ENCODE results near the gene ST6GALNAC4. TPM values are rescaled to one million over a fixed set of nuclear protein-coding genes. Genes with fewer than 3 reads are reported as not detected.

ST6GALNAC4 gene
- total and polyA plus RNA-seq, 9 of the 15 experiments (the other 6 are each of a cell fraction or from before 2014, with no cell fraction given), result 2.6 to 43.1 (median 15.4) TPM

DNA sequence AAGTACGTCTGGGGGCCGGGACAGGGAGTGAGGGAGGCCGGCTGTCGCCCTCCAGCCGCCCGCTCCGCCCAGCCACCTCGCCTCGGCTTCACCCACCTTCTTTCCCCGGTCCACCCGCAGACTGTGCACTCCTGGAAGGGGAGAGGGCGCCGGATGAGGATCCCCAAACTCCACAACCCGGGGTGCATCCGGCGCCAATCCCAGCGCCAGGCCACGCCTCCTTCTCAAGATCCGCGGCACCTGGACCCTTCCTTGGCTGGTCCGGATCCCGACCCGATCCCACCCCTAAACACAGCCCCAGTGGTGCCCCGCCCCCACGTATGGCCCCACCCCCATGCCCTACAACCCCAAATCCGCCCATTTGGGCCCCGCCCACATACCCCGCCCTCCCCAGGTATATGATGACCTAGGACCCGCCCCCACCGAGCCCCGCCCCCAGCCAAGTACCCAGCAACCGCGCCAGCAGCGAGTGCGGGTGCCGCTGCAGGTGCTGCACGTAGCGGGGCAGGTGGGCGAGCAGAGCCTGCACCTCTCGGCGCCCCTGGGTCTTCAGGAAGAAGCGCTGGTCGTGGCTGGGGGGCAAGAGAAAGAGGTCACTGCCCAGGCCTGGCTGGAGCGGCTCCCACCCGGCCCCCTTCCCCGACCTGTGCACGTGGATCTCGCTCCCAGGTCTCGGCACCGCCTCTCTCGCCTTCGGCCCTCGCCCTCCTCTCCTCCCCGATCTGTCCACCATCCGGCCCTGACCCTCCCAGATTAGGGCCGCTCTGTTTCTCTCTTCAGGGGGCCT, 10.6 kb upstream of the ST6GALNAC4 start (continued):
- TF ChIP-seq ATF7 (IDR thresholded peaks at IDR 0.05) (no peak), ETV1 (tag; conservative IDR thresholded peaks at IDR 0.05; ENCODE audit: low read depth) (no peak), ELF2 (CRISPR knock-in tag; IDR thresholded peaks at IDR 0.05) (no peak), CSDE1 (IDR thresholded peaks at IDR 0.05) (no peak), RBBP5 (IDR thresholded peaks at IDR 0.05; ENCODE audit: borderline replicate concordance, insufficient read depth, low read length, poor library complexity, severe bottlenecking) (no peak), KLF6 (CRISPR knock-in tag; IDR thresholded peaks at IDR 0.05; ENCODE audit: borderline replicate concordance) (no peak), NELFE (IDR thresholded peaks at IDR 0.05; ENCODE audit: insufficient read depth, insufficient read length) (no peak), ZNF134 (CRISPR knock-in tag; conservative IDR thresholded peaks at IDR 0.05) (no peak), CBX2 (IDR thresholded peaks at IDR 0.05; ENCODE audit: insufficient read depth, low read length, poor library complexity, severe bottlenecking) (no peak), TFAP4 (CRISPR knock-in tag; IDR thresholded peaks at IDR 0.05; ENCODE audit: borderline replicate concordance) (no peak; the same call in 1 of the 2 replicates), NRF1 (conservative IDR thresholded peaks at IDR 0.05 in 1 of 2, IDR thresholded peaks at IDR 0.05 in 1 of 2) (no peak), PRPF4 (IDR thresholded peaks at IDR 0.05; ENCODE audit: insufficient read depth, low read depth, low read length, poor library complexity, severe bottlenecking) (no peak), MTA2 (IDR thresholded peaks at IDR 0.05; ENCODE audit: low read depth) (no peak), L3MBTL2 (IDR thresholded peaks at IDR 0.05) (peak; percentile 54), CREM (IDR thresholded peaks at IDR 0.05; ENCODE audit: low read depth) (0 out of 2 replicates have a peak, but pooled peaks have one; percentile 13), MAFF (IDR thresholded peaks at IDR 0.05; ENCODE audit: low read length) (no peak), ZBTB11 (CRISPR knock-in tag; IDR thresholded peaks at IDR 0.05) (no peak), NFE2L1 (tag; IDR thresholded peaks at IDR 0.05; ENCODE audit: borderline replicate concordance, low read depth) (no peak), MAFK (IDR thresholded peaks at IDR 0.05; ENCODE audit: low read length) (no peak)
- TF ChIP-seq, protein P1, sequence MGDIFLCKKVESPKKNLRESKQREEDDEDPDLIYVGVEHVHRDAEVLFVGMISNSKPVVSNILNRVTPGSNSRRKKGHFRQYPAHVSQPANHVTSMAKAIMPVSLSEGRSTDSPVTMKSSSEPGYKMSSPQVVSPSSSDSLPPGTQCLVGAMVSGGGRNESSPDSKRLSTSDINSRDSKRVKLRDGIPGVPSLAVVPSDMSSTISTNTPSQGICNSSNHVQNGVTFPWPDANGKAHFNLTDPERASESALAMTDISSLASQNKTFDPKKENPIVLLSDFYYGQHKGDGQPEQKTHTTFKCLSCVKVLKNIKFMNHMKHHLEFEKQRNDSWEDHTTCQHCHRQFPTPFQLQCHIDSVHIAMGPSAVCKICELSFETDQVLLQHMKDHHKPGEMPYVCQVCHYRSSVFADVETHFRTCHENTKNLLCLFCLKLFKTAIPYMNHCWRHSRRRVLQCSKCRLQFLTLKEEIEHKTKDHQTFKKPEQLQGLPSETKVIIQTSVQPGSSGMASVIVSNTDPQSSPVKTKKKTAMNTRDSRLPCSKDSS (IDR thresholded peaks at IDR 0.05; ENCODE audit: low read depth, partially characterized antibody), result no peak
- TF ChIP-seq, protein P2, sequence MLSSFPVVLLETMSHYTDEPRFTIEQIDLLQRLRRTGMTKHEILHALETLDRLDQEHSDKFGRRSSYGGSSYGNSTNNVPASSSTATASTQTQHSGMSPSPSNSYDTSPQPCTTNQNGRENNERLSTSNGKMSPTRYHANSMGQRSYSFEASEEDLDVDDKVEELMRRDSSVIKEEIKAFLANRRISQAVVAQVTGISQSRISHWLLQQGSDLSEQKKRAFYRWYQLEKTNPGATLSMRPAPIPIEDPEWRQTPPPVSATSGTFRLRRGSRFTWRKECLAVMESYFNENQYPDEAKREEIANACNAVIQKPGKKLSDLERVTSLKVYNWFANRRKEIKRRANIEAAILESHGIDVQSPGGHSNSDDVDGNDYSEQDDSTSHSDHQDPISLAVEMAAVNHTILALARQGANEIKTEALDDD (IDR thresholded peaks at IDR 0.05), result no peak
